ENCODE data around the gene BSN.
"Not testable (repeated sequence)": the region's sequence is repeated elsewhere in the genome, so short reads cannot be mapped to it uniquely, and the experiment has no call there.

BSN gene

DNA sequence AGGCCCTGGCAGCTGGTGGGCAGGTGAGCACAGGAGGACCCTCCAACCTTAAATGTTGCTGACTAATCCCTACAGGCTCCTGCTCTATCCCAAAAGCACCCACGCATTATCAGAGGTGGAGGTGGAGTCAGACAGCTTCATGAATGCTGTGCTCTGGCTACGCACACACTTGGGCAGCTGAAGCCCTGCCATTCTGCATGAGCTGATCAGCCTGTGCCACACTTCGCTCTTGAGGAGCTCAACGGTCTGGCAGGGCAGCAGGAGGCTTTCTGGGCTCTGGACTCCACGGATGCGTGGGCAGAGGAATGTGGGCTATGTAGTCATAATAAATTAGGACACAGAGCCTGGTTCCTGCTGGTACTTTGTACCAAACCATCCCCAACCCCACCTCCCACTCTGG lies 128.9 kb downstream of the BSN start:
- no peak for DNase-seq (ENCODE audit: low read depth, low spot score)
- ChIA-PET POLR2A (interaction anchor here (0.6 kb wide), 1 partner anchor 124 kb away, joined by 3 read pairs; no protein-coding TSS in a partner anchor), CTCF (interaction anchor here (1.0 to 1.2 kb wide), 2 partner anchors 143 to 145 kb away, joined by 3 to 4 read pairs; no protein-coding TSS in a partner anchor)
- no peak overlapping the region for H3K4me3 ChIP-seq (ENCODE audit: low read depth, low read length)
- TF ChIP-seq, protein P1, sequence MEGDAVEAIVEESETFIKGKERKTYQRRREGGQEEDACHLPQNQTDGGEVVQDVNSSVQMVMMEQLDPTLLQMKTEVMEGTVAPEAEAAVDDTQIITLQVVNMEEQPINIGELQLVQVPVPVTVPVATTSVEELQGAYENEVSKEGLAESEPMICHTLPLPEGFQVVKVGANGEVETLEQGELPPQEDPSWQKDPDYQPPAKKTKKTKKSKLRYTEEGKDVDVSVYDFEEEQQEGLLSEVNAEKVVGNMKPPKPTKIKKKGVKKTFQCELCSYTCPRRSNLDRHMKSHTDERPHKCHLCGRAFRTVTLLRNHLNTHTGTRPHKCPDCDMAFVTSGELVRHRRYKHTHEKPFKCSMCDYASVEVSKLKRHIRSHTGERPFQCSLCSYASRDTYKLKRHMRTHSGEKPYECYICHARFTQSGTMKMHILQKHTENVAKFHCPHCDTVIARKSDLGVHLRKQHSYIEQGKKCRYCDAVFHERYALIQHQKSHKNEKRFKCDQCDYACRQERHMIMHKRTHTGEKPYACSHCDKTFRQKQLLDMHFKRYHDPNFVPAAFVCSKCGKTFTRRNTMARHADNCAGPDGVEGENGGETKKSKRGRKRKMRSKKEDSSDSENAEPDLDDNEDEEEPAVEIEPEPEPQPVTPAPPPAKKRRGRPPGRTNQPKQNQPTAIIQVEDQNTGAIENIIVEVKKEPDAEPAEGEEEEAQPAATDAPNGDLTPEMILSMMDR (IDR thresholded peaks at IDR 0.05; ENCODE audit: insufficient read depth, low read length, missing control alignments) = no peak

DNA sequence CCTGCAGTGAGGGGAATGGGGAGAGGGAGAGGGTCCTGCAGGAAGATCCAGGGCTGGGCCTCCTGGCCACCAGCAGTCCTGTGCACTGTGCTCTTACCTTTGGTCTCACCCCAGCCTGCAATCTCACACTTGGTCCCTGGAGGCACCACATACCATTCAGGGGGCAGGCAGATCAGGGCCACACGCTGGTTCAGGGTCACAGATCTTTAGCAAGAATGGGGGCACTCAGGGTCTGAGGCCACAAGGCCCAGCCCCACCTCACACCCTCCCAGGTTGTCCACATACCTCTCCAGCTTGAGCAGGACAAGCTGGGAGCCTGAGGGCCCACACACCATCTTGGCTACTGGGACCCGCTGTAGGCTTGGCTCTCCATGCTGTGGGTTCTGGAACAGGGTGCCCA lies 130.2 kb downstream of the BSN start:
- CTCF ChIA-PET; DNase-seq (ENCODE audit: low read depth, low spot score); POLR2A ChIA-PET; H3K4me3 ChIP-seq (ENCODE audit: low read depth, low read length): not testable (repeated sequence)

DNA sequence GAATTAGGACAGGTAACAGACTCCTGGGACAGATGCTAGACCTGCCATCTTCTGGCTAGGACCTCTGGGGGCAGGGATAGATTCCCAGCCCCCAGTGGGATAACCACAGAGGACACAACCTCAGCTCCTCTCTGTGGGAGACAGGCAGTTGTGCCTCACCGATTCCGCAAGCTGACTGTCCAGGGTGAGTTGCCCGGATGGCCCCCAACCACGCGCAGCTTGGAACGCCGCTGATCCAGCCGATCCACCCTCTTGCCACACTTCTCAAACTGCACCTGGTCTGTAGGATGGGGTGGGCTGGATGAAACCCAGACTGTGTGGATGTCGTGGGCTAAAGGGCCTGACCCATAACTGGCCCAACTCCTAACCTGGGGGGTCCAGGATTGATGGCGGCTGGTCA lies 130.8 kb downstream of the BSN start:
- POLR2A ChIA-PET; CTCF ChIA-PET; H3K4me3 ChIP-seq (ENCODE audit: low read depth, low read length); DNase-seq (ENCODE audit: low read depth, low spot score): not testable (repeated sequence)

DNA sequence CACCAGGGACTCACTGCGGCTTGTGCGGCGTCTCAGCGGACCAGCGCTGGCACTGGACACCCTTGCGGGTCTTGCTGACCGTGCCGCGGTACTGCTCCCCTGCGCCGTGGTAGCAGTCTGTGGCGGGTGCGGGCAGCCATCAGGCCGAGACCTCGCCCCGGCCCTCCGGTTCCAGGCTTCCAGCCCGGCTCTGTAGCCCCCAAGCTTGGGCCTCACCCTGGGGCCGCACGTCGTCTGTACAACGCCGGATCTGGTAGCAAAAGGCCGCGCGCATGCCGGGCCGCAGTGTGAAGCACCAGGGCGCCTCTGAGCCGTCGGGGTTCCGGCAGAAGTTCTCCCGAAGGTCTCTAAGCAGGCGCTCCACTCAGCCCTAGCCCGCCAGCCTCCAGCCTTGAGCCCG lies 131.6 kb downstream of the BSN start:
- POLR2A ChIA-PET = not testable (repeated sequence)

DNA sequence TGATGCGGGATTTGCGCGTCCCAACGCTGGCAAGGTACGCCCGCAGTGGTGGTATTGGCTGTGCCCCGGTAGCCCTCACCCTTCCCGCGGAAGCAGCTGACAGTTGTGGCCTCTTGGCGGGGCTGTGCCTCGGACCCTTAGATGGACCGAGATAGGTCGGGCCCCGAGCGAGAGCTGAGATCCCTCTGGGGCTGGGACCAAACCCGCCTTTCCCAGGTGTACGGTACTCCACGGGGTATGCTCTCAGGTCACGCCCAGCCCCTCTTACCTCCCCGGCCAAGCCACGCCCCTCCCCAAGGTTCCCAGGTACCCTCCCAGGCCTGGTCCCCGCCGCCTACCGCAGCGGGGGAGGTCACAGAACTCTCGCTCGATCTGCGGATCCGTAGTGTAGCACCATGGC lies 132.1 kb downstream of the BSN start:
- CTCF ChIA-PET; DNase-seq (ENCODE audit: low read depth, low spot score); POLR2A ChIA-PET: not testable (repeated sequence)
- H3K4me3 ChIP-seq (ENCODE audit: low read depth, low read length) = peak overlapping the region; percentile 27

More for the DNA sequence above, 131.6 kb downstream of the BSN start:
- H3K4me3 ChIP-seq (ENCODE audit: low read depth, low read length); DNase-seq (ENCODE audit: low read depth, low spot score); CTCF ChIA-PET: not testable (repeated sequence)

DNA sequence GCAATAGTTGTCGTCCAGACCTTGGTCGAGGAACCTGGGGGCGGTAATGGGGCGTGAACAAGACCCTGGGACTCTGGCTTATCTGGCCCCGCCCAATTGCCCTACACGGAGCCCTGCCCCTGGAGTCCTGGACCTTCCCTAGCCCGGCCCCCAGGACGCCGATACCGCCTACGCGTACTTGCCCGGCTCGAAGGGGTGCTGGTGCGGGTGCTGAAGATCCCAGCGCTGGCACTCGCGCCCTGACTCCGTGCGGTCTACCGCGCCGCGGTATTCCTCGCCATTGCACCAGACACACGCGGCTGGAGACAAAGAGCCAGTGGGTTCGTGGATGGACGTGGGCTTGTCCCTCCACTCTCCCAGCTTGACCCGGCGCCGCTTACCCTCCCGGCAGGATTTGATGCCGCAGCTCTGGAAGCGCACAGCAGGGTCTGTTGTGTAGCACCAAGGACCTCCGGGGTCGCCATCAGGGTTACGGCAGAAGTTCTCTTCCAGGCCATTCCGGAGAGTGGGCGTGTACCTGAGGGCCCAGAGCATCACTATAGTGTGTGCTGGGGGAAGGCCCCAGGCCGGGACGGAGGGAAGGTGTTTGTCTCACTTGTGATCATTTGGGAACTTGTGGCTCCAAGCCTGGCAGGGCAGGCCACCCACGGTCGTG lies 132.6 kb downstream of the BSN start:
- DNase-seq (ENCODE audit: low read depth, low spot score); POLR2A ChIA-PET; CTCF ChIA-PET: not testable (repeated sequence)
- peak overlapping the region; percentile 30 for H3K4me3 ChIP-seq (ENCODE audit: low read depth, low read length)

DNA sequence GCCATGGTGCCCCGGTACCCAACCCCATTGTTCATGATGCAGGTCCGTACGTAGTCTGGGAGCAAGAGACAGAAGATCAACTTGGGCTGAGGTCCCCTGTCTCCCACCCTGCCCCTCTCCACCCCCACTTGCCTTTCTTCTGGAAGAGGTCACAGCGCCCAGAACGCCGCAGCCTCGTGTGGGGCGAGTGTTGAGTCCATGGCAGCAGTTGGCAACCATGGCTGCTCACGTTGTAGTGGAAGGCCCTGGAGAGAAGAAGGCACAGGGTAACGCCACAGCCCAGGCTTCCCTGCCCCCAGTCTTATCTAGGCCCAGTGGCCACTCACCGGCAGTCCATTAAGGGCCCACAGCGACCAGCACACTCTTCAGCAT lies 133.1 kb downstream of the BSN start:
- ChIA-PET POLR2A (interaction anchor here (0.6 kb wide), 1 partner anchor 182 kb away, joined by 4 read pairs; no protein-coding TSS in a partner anchor), CTCF (interaction anchor here (2.5 kb wide), 1 partner anchor 148 kb away, joined by 7 read pairs; no protein-coding TSS in a partner anchor)
- H3K4me3 ChIP-seq (ENCODE audit: low read depth, low read length); DNase-seq (ENCODE audit: low read depth, low spot score): not testable (repeated sequence)

DNA sequence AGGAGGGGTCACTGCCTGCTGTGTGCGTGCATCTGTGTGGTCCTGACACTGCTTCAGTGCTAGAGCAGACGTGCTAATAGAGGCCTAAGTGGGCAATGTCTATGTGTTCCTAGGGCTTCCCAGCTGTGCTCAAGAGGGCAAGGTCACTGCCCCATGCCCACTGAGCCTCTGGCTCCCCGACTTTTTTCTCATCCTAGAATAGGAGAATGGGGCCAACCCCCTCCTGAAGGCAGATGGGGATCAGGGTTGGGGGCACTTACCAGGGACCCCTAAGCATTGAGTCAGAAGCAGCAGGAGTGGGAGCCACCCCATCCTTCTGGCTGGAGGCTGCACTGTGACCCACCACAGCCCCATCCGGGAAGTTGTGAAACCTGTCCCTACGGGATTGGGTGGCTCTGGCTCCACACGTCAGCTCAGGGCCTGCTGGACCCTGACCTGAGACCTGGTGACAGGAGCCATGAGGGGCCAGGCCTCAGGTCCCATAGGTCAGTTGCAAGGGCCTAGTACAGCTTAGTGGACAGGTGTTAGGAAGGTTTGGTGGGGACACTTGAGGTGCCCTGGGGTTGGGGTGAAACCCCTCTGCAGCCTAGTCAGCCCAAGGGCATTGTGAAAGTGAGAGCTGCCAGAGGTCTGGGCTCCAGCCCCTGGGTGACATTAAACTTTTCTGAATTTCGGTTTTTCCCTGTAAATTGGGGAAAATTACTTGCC lies 134.2 kb downstream of the BSN start:
- POLR2A ChIA-PET; DNase-seq (ENCODE audit: low read depth, low spot score): not testable (repeated sequence)
- CTCF ChIA-PET = interaction anchor here (2.5 kb wide), 1 partner anchor 149 kb away, joined by 7 read pairs; no protein-coding TSS in a partner anchor
- peak overlapping the region; percentile 95; the same call in 1 of the 2 replicates for H3K4me3 ChIP-seq (ENCODE audit: low read depth, low read length)

DNA sequence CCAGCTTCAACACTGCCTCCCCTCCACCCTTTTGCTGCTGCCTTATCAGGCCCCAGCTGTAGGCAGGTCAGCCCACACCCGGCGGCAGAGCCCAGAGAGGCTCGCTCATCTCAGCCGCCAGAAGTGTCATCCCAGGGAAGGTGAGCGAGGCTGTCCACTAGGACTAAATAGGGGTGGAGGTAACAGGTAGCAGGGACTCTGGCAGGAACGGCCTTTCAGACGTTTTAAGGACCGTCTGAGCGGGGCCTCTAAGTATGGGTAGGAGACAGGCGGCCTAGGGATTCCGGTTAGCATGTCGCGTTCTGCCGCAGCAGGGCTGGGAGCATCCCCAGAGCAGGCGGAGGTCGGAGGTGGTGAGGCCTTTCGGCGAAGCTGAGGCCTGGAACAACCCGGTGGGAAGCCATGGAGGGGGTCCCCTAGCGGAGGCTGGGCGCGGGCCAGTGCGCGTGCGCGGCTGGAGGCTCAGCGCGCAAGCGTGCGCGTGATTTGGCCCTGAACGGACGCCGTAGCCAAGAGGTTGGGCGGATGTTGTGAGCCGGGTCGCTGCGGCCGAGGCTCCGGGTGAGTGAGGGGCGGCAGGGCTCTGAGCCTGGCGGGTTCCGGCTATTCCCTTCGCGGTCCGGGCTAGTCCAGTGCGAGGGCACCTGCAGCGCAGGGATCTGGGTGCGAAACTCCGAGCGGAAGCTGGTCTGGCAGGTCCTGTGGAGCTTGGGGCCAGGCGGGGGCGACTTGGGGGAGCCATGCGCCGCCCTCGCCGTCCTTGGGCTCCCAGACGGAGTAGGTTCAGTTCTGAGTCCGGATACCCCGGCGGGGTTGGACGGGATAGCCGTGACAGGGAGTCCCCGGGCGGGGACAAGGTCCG lies 135.0 kb downstream of the BSN start, which contains the start of the genes MST1 and RNF123:
TSS of gene MST1 (minus strand) at position 429 of the 862 bp plus-strand sequence. CDS start 783 bp downstream, outside the sequence.
TSS of gene RNF123 (plus strand) at position 512 of the 862 bp plus-strand sequence. CDS start 1,609 bp downstream, outside the sequence.
- DNase-seq (ENCODE audit: low read depth, low spot score) = peak; percentile 28
- peak within 1 kb of the TSS; percentile 95 for H3K4me3 ChIP-seq (ENCODE audit: low read depth, low read length)
- ChIA-PET CTCF (interaction anchor here (2.5 kb wide), 1 partner anchor 150 kb away, joined by 7 read pairs; no protein-coding TSS in a partner anchor), POLR2A (no interaction called here)
- TF ChIP-seq, protein P1 (IDR thresholded peaks at IDR 0.05; ENCODE audit: insufficient read depth, low read length, missing control alignments) = peak; percentile 60

DNA sequence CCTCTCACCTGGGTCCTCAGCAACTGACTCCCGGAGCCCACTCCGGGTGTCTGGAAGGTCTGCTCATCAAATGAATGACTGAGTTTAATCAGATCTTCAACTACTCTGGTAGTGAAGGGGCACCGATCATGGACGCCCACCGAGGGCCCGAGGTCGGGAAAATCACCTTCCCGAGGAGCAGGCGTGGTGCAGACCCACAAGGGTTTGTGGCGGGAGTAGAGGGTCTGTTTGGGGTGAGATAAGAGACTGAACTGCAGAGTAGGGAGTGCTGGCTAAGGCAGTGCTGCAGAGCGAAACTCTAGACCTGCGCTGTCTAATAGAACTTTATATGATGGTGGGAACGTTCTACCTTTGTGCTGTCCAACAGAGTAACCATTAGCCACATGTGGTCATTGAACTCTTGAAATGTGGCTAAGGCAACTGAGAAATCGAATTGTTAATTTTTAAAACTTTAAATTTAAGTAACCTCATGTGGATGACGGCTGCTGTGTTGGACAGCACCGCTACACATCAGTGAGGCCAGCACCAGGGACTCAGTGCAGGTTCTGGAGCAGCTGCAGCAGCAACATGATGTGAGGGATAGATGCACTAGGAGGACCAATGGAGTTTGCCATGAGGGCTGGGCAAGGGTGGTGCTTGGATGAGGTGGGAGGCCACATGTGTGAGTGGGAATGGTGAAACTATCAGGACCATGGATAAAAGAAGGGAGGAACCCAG lies 135.8 kb downstream of the BSN start:
- DNase-seq (ENCODE audit: low read depth, low spot score); POLR2A ChIA-PET: not testable (repeated sequence)
- CTCF ChIA-PET = interaction anchor here (2.5 kb wide), 1 partner anchor 150 kb away, joined by 7 read pairs; no protein-coding TSS in a partner anchor
- peak overlapping the region; percentile 95 for H3K4me3 ChIP-seq (ENCODE audit: low read depth, low read length)

DNA sequence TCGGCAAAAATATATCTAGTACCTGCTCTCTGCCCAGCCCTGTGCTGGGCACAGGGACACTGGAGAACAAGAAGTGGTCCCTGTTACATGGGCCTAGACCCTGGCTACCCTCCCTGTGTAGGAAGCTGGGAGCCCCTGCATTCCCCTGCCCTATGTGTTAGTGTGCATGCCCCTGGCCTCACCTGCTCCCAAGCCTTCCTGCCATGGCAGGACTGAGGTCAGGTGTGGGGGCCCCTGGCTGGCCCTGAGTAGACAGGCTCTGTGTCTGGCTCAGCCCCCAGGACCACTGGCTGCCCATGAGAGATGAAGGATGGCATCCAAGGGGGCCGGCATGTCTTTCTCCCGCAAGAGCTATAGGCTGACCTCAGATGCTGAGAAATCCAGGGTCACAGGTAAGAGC lies 136.6 kb downstream of the BSN start:
- POLR2A ChIA-PET; H3K4me3 ChIP-seq (ENCODE audit: low read depth, low read length): not testable (repeated sequence)

DNA sequence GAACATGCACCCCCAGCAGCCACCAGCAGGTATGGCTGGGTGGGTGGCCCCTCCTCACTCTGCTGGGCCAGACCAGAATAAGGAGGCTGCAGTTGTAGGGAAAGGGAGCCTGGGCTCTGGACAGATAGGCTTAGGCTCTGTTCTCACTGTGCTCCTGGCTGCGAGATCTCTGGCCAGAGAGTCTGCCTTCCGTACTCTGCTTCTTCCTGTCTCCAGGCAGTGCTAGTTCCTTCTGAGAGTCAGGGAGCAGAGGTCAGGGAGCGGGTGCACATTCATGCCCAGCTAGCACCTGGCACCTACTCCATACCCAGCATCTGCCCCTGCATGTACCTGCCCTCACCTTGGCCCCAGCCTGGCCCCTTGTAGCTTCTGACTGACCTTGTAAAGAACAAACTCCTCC lies 137.2 kb downstream of the BSN start:
- DNase-seq (ENCODE audit: low read depth, low spot score); POLR2A ChIA-PET; H3K4me3 ChIP-seq (ENCODE audit: low read depth, low read length): not testable (repeated sequence)
- CTCF ChIA-PET = interaction anchor here (1.1 kb wide), 1 partner anchor 10 kb away, joined by 5 read pairs; no protein-coding TSS in a partner anchor

More for the DNA sequence above, 136.6 kb downstream of the BSN start:
- not testable (repeated sequence) for DNase-seq (ENCODE audit: low read depth, low spot score)
- CTCF ChIA-PET = interaction anchor here (1.1 kb wide), 1 partner anchor 10 kb away, joined by 5 read pairs; no protein-coding TSS in a partner anchor

Measured in AG04449 (cell line).